GM12801 (cell line): ENCODE measurements around the gene TNRC6B.

ENCODE experiments used
- TF ChIP-seq, protein P1 (sequence below): IDR thresholded peaks from one replicate; pipeline ENCODE4 v1.5.1; 2011; ENCODE audit warnings: control low read depth; ENCODE audit not compliant: insufficient read length; ENCODE audit errors: extremely low read depth

Gene TNRC6B

DNA sequence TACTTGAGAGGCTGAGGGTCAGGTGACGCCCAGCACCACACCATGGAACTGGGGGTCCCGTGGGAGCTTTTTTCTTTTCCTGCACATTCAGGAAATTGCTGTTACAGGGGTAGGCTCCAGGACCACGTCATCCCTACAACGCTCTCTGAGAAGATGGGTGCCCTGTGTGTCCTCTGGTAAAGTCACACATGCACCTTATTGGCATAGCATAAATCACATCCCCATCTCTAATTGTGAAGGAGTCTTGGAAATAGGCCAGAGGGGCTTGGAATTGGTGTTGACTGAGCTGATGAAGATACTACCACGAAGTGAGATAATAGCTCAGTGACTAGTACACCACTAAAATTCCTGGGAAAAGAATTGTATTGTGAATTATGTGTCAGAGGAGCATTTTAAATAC is 57.6 kb downstream of the TNRC6B start:
- TF ChIP-seq, protein P1, sequence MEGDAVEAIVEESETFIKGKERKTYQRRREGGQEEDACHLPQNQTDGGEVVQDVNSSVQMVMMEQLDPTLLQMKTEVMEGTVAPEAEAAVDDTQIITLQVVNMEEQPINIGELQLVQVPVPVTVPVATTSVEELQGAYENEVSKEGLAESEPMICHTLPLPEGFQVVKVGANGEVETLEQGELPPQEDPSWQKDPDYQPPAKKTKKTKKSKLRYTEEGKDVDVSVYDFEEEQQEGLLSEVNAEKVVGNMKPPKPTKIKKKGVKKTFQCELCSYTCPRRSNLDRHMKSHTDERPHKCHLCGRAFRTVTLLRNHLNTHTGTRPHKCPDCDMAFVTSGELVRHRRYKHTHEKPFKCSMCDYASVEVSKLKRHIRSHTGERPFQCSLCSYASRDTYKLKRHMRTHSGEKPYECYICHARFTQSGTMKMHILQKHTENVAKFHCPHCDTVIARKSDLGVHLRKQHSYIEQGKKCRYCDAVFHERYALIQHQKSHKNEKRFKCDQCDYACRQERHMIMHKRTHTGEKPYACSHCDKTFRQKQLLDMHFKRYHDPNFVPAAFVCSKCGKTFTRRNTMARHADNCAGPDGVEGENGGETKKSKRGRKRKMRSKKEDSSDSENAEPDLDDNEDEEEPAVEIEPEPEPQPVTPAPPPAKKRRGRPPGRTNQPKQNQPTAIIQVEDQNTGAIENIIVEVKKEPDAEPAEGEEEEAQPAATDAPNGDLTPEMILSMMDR = no peak

DNA sequence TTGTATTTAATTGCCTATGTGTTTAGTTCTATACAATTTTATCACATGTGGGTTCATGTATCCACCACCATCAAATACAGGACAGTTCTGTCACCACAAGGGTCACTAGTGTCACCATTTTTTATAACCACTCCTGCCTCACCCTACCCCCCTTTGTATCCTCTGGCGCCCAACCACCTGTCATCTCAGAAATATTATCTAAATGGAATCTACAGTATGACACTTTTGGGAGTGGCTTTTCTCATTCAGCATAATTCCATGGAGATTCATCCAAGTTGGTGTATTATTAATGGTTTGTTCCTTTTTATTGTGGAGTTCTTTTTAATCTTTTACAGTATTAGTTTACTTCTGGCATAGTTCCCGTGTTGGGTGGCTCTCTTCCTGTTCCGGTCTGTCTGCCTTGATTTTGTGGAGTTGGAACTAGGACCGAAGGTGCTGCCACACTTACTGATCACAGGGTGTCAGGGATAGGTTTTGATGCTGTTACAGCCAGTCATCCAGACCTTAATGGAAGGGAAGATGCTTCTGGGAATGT is 58.5 kb downstream of the TNRC6B start:
- TF ChIP-seq, protein P1 = no peak

DNA sequence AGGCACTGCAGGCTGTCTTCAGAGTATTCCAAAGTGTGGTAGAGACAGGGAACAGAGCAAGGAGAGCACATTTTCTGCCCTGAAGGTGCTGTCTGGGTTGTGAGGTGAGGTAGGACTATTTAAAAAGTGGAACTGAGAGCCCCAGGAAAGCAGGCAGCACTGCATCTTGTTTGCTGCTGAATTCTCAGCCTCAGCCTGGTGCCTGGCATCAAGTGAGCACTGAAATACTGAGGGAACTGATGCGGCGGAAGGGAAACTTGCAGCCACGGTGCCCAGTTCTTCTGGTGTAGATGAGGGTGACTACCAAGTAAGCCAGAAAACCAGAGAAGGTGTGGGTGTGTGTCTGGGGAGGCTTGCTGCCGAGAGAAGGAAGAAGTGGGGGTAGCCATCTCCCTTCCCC is 59.5 kb downstream of the TNRC6B start:
- TF ChIP-seq, protein P1 = no peak

DNA sequence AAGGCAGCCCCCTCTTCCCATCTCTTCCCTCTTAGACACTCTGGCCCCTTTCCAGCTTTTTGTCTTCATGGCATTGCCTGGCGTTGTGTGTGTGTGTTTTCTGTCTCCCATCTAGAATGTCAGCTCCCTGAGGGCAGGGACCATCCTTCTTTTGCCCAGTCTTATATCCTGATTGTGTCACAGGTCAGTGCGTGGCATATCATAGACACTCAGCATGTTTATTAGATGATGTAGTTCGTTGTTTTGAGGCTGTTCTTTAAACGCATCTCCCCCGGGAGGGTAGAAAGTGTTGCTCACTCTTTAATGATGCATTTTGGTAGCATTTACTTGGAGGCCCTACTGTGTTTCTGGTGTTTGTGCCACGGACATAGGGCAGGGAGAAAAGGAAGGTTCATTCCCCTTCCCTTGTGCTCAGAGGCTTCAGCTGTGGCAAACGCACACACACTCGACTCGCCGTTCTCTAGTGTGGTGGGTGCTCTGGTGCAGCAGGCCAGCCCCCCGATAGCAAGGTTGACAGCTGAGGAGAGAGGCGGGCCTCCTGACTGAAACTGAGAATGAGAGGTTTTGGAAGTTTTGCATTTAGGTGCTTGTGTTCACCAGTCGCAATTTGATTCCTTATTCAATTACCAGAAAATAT is 60.2 kb downstream of the TNRC6B start:
- TF ChIP-seq, protein P1 = no peak

DNA sequence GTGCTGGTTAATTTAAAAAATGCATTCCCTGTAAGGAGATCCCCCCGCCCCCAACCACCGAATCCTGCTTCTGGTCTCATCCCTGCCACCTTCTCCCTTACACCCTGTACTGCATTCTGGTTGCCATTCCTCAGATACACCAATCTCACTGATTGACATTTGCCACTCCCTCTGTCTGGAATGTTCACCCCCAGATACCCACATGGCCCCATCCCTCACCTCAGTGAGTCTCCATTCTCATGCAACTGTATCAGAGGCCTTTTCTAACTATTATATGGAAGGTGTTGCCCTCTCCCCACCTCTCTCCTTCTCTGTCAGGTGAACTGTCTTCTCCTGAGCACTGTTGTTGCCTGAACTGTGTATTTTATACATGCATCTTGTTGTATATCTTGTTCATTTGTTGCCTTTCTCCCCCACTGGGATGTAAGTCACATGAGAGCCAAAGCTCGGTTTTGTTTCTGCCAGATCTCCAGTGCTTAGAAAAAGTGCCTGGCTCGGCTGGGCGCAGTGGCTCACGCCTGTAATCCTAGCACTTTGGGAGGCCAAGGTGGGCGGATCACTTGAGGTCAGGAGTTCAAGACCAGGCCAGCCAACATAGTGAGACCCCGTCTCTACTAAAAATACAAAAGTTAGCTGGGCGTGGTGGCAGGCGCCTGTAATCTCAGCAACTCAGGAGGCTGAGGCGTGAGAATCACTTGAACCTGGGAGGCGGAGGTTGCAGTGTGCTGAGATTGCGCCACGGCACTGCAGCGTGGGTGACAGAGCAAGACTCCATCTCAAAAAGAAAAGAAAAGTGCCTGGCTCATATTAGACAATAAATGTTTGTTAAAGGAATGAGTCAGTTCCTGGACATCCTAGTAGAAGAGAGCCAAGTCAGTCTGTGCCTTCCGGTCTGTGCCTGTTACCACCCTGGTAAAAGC is 61.0 kb downstream of the TNRC6B start:
- TF ChIP-seq, protein P1 = no peak

DNA sequence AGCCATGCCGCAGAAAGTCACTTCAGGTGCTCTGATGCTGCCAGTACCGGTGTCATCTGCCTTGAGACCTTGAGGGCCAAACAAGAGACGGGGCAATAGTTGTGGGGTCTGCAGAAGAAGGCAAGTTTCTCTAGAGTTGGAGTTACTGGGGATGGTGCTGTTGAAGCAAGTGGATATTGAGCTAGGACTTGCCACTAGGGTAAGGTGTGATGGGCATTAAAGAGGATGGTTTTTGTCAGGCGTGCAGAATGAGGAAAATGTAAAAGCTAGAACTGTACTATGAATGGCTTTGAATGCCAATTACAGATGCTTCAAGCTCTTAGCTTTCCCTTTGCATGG is 61.6 kb downstream of the TNRC6B start:
- TF ChIP-seq, protein P1 = no peak

DNA sequence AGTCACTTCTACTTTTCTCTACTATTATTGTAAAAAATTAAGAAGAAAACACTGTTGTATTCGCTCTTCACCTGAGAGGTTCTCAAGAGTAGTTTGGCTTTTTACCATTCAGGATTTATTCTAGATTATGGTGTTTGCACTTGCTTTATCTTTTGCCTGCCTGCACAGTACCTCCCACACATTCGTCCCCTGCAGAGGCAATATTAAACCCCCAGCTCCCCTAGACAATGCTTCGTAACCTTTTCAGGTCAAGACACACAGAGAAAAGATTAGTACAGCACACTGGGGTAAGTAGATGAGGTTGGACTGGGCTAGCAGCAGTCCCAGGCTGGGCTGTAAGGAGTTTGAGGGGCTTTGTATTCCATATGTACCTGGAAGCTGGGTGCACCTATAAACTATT is 62.4 kb downstream of the TNRC6B start:
- TF ChIP-seq, protein P1 = no peak
